Sigmoid colon (tissue), 4 donors: ENCODE data around the gene ACP4.

Experiments used
- CTCF ChIP-seq, 4 experiments: fragments of 450-650 bp in 3 of 4; fragments of 200-600 bp in 1 of 4; IDR thresholded peaks; one replicate each; pipeline ENCODE4 v1.5.1; 2016 to 2019; ENCODE audit warnings: antibody characterized with exemption in 4 of 4, mild to moderate bottlenecking in 3 of 4, moderate library complexity in 2 of 4
- POLR2AphosphoS5 ChIP-seq, 4 donors: sonication (generic); formaldehyde crosslinking; IDR thresholded peaks; one replicate each; pipeline ENCODE4 v1.6.1; 2017; ENCODE audit warnings: antibody characterized with exemption in 4 of 4

- TF ChIP-seq POLR2AphosphoS5 (IDR thresholded peaks at IDR 0.05): no peak
- no peak for TF ChIP-seq CTCF (IDR thresholded peaks at IDR 0.05)
These were observed 7.8 kb downstream of the ACP4 start for GRCh38 chr19:50797781-50798658.
